HG02678 (cell line): ENCODE data around the gene ITPRID2.

Experiments
- ATAC-seq: cut with Tn5 transposase; IDR thresholded peaks from one replicate; pipeline ENCODE4 v1.9.1; 2021; ENCODE audit warnings: mild to moderate bottlenecking, moderate library complexity; ENCODE audit not compliant: unreplicated experiment

The ITPRID2 gene

GRCh38 chr2:181879295-181879694, 12.2 kb upstream of the ITPRID2 start:
- no peak for ATAC-seq

DNA sequence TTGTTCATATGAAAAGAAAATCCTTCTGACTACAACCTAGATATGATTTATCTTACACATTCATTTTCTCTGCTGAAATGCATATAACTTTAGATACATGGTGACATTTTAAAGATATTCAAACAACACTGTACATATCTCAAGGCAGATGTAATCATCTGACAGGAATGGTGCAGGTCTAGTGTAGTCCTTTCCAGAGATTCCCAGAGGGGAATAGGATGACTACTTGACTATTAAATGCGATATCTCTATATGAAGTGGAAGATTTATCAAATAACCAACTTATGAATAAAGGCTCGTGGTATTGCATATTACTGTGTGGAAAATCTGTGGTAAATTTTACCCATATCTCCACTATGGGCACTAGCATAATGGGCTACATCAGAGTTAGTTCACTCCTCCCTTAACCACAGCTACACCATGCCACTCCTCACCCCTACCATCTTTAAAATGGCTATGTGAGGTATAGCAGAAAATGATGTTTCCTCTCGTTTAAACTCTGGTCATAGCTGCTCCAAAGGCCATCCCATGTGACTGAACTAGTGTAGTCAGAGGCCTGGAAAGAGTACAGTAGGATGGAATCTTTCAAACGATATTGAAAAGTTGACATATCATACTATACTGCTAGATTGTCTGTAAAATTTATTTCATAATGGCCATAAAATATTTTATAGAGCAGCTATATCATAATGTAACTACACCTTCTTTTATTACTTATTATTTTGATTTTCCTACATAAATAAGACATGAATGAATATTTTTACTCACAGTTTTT, 9.1 kb upstream of the ITPRID2 start:
- ATAC-seq = no peak

DNA sequence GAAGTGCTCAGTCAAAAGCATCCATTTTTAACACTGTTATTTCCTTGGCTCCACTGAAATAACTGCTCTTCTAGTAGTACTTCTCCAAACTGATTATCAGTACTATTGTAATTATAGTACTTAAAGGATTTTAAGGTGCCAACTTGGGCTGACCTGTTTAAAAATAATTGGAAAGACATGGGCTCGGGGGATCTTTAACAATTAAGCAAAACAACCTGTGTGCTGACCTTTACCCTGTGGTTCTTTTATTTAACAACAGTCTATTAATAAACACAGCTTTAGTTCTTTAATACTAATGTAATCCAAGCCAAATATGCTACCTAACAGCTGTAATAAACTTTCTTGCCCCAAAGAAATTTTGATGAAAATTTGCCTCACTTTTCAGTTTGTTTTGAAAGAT, 6.9 kb upstream of the ITPRID2 start:
- no peak for ATAC-seq

DNA sequence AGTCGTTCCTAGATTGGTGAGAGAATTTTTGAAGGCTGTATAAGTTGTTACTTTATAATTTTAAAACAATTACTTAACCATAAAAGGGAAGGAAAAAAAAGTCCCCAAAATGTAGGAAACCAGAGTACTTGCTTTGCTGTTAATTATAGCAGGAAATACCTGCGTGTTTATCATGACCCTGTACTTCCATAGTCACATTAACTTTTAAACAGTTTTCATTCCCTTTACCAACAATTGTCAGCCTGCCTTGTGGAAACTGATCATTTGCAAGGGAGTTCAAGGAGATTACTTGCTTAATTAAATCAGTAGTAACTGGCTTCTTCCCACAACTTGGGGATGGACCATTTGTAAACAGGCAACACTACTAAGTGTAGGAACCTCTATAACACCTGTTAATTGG, 6.4 kb upstream of the ITPRID2 start:
- ATAC-seq = no peak

DNA sequence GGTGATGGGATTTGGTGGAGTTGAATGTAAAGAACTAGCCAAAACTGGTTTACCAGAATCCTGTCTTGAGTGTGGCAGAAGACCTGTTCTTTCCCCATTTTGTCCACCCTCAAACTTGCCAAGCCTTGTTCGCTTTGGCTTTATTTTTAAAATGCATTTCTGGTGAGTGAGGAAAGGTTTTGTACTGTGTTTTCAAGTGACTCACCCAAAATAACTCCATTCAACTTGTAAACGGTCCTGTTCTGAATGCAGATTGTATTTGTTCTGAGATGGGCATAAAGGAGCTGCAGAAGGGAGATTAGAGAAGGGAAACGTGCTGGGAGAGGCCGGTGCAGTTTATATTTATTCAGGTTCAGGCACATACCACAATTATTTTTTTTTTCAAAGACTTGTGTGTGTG, 5.3 kb upstream of the ITPRID2 start:
- ATAC-seq = no peak

DNA sequence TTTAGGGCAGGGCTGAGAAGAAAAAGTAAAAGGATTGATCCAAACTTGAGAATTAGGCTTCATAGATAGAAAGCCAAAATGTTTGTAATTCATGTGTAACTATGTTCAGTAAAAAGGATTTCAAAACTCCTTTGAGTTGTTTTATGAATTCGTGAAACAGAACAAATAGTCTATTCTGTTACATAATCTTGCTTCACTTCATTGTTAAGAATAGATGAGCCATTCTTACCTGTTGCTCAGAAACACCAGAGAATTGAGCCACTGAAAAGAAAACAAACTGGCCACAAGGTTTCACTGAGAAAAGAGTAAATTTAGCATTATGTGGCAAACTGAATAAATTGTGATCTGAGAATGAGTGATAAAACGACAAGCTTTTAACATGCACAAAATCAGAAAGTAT, 4.5 kb upstream of the ITPRID2 start:
- no peak for ATAC-seq

GRCh38 chr2:181889776-181890175, 1.8 kb upstream of the ITPRID2 start:
- ATAC-seq = no peak

- ATAC-seq = no peak
Measured at GRCh38 chr2:181890271-181890670, 1.3 kb upstream of the ITPRID2 start.

DNA sequence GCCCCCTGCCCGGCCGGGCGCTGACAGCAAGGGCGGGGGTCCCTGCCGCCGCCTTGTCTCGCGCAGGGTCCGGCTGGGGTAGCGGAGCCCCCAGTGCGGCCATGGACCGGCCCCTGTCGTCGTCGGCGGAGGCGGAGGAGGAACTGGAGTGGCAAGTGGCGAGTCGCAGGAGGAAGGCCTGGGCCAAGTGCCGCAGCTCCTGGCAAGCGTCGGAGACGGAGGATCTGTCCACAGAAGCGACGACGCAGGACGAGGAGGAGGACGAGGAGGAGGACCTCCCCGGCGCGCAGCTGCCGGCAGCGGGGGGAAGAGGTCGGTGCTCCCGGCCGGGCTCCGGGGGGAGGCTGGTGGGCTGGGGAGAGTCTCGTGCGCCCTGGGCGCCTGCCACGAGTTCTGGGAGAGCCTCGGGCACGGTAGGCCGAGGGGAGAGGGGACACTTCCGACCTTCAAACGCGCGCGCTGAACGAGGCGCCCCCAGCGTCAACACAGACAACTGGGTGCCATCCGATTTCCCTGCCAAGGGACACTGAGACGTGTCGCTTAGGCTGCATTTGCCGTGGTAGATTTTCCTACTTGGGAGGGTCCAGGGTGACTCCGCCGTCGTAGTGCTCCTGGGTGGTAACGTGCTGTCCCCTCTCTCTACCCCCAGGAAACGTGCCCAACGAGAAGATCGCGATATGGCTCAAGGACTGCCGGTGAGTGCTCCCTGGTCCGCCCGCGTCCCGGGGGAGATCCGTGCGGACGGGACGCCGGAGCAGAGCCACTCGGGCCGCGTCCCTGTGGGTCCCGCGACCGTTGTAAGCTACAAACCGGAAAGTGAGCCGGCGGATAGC, 652 bp downstream of the ITPRID2 start:
- ATAC-seq = peak; percentile 55

DNA sequence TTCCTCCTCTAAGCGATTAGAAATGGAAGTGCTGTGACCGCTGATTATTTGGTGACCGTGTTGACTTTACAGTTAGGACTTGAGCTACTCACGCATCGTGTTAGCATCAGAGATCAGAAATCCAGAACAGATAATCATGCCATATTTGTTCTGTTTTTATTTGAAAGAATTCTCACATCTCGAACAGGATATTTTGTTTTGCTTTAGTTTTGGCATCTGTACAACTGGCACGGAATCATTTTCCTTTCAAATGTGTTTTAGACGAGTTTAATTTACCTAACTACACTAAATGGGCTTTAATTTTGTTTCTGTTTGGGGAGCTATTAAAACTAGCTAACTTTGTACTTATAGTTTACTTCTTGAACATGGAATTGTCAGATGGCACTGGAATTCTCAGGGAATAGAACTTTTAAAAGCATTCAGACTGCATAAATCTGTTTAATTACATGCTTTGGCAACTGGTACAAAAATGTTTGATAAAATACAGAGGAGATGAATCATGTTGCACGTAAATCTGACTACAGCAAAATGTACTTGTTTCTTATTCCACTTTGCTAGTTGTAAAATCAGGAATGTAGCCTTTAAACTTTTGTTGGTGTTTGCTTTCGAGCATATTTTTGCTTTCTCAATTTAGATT, 1.4 kb downstream of the ITPRID2 start:
- ATAC-seq = no peak

- no peak for ATAC-seq
Measured at GRCh38 chr2:181894381-181894780, 2.9 kb downstream of the ITPRID2 start.

GRCh38 chr2:181895818-181896217, 4.3 kb downstream of the ITPRID2 start:
- no peak for ATAC-seq

DNA sequence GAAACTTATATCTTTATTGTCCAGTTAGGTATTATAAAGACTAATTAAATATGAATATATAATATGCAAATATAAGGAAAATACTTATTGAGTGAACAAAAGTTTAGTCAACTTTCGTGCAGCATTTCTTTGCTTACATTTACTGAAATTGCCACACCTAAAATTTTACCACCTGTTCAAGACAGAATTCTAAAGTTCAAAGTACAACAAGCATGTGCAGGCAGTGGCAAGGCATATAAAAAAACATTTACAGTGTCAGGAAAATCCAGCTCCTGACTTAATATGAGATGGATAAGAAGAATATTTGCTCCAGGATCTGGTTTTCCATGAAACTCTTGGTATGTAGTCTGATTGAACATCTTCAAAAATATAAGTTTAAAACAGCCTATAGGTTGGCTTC, 4.8 kb downstream of the ITPRID2 start:
- ATAC-seq = no peak

DNA sequence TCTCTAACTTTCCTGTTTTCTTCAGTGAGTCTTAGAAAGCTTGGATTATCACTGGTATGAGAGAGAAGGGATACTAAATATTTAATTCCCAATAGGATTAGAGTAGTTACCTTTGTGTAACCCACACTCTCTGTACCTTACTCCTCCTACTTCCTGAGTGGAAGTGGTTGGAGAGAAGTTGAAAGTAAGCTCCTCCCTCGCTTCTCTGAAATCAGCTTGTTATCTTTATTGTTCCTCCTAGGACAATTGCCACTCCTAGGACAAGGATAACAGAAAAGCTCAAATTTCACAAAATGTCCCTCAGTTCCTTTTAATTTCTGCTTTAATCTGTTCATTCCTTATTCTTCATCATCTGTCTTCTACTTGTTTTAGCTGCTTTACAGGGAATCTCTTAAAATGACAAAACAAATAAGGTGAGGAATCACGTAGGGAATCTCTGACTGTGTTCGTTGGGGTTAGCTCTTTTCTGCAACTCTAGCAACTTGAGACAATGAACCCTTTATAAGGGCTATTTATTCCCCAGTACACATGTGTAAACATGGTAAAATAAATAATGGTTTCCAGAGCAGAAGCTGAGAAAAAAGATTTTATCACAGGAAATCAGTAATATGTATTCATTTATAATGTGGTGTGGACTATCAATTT, 8.6 kb downstream of the ITPRID2 start:
- no peak for ATAC-seq

DNA sequence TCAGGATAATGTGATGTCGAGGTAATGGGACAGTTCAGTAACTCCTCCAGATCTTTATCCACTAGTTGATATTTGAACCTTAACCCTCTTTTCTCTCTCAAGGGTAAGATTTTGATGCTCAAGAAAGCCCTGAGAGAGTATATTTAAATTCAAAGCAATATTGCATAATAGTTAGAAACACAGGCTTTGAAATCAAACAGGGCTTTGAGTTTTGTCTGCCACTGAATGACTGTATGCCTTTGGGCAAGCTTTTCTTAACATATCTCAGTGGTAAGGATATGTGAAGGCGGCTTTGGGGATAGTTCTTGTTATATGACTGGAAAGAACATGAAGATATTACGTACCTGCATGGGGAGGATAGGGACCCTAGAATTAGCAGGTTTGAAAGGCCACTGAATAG, 11.1 kb downstream of the ITPRID2 start:
- ATAC-seq = no peak

DNA sequence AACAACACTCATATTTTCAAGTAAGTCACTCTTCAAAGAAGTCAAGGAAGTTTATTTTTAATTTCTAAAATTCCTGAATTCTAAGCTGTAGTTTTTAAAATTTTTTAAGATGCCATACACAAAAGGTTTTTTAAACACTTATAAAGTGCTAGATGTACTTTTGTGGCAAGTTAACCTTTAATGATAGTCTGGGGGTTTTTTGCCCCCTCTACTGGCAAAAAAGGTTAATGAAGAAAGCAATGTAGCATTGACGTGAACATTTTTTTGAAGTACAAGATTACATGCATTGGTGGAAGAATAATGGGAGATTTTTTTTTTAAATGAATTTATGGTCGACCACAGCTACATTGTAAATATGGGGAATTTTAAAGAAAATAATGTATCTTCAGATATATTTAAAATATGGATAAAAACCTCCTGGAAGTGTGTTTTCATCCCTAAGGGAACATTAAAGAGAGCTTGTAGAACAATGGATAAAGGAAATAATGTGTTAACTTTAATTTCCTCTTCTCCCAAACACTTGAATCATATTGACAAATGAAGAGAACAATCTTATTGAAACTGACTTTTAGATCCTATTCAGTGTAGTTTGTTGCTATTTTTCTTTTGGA, 12.6 kb downstream of the ITPRID2 start:
- peak; percentile 42 for ATAC-seq

DNA sequence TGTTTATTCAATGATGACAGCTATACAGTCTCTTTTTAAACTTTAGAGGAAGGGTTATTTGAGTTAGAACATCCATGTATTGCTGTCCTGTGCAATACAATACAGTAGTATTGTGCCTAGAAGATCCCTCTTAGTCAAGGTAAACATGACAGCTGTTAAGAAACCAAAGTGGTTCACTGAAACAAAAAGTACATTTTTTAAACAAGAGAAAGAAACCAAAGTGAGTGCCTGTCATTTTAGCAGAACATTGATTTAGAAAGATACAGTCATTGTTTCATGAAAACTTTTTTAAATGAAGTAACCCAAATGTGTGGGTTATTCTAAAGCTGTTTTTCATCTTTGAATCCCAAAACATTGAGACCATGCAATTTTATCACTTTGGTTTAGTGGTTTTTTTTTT, 15.5 kb downstream of the ITPRID2 start:
- peak; percentile 58 for ATAC-seq

DNA sequence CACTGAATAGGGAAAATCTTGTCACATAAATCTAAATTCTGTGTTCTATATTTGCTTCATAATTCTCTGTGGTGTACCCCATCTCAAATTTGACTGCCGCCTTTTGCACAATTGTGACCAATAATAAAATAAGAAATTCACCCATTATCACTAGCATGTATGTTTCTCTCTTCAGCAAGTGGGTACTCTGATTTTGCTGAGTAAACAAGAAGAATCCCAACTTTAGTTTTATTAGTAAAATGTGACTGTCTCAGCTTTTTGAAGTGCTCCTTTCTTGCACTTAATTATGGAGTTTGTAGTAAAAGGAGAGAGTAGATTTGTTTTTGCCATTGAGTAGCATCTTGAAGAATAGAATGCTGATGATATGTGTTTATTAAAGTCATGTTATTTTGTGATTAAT, 16.1 kb downstream of the ITPRID2 start:
- no peak for ATAC-seq

DNA sequence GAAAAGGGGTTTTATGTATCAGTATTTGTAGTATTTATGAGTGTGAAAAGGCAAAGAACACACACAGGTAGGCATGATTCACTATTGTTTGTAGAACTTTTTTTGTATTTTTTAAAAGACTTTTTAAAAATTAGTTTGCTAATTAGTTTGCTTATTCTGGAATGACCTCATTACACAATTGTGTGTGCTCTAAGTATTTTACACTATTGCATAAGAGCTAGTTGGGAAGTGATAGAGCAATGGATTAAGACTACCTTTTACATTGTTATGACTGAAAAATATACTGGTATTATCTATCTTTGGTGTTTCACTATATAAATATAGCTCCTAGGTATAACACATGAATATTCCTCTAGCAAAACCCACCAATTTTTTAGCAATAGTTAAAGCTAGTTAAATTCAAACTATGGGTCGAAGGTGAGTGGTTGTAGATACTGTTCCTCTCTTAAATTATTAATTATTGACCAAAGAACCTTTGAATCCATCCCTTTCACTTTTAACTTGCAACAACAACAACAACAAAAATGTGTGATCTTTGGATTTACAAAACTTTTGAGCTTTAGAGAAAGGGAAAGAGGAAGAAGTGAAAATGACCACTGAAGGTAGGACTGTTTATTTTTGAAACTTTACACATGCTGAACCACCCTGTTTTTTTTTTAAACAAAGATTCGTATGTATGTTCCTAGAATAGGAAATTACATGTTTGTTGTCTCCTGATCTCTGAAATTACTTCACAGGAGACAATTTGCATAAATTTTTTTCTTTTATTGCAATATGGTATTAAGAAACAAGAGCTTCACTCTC, 18.7 kb downstream of the ITPRID2 start:
- ATAC-seq = peak; percentile 47

DNA sequence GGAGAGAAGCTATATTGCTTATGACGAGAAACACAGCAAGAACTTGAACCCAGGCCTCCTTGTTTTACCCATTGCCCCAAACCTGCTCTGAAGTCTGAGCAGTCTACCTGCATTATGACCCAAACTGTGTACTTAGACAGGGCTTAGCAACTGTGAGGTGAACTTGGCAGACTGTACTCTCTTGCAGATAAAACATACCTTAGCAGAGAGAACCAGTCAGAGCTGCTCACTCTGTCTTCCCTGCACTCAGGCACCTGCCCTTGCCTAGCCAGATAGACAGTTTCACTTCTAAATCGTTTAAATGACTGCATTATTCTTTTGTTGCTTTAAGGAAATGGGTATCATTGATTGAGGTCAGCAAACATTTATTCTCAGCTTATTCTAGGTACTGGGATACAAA, 20.3 kb downstream of the ITPRID2 start:
- no peak for ATAC-seq
